BE2C (cell line): ENCODE measurements around the gene RIC1.
"Not testable (repeated sequence)": the region's sequence is repeated elsewhere in the genome, so short reads cannot be mapped to it uniquely, and the experiment has no call there.

Experiments used
- DNase-seq: peaks from one replicate; pipeline ENCODE4 v3.0.0-alpha.2; 2020
- H3K27me3 ChIP-seq: fragments of 250-450 bp; sonication (Bioruptor Pico); 2 replicates; pipeline ENCODE4 v1.5.1; 2020; ENCODE audit warnings: mild to moderate bottlenecking
- H3K36me3 ChIP-seq: fragments of 250-450 bp; sonication (Bioruptor Pico); 2 replicates; pipeline ENCODE4 v1.5.1; 2020; ENCODE audit warnings: mild to moderate bottlenecking
- H3K4me1 ChIP-seq: fragments of 250-450 bp; sonication (Bioruptor Pico); 2 replicates; pipeline ENCODE4 v1.5.1; 2020
- H3K4me3 ChIP-seq: 2 replicates; pipeline ENCODE4 v1.5.1; 2011; ENCODE audit warnings: low read depth, low read length
- H3K9me3 ChIP-seq: fragments of 250-450 bp; sonication (Bioruptor Pico); 2 replicates; pipeline ENCODE4 v1.5.1; 2020
- CTCF ChIP-seq: IDR thresholded peaks from 2 replicates; pipeline ENCODE4 v1.5.1; 2012; ENCODE audit warnings: mild to moderate bottlenecking, low read depth, low read length

The RIC1 gene

GRCh38 chr9:5767968-5768932 is 139.3 kb downstream of the RIC1 start:
- no peak for DNase-seq
- H3K4me1 ChIP-seq, result peaks cover 2% of the 10 kb centered on the region
- H3K27me3 ChIP-seq, result no peaks in the 10 kb centered on the region
- no peak overlapping the region for H3K4me3 ChIP-seq
- H3K36me3 ChIP-seq, result peaks cover 44% of the 10 kb centered on the region
- H3K9me3 ChIP-seq, result no peaks in the 10 kb centered on the region
- TF ChIP-seq CTCF, result no peak

DNA sequence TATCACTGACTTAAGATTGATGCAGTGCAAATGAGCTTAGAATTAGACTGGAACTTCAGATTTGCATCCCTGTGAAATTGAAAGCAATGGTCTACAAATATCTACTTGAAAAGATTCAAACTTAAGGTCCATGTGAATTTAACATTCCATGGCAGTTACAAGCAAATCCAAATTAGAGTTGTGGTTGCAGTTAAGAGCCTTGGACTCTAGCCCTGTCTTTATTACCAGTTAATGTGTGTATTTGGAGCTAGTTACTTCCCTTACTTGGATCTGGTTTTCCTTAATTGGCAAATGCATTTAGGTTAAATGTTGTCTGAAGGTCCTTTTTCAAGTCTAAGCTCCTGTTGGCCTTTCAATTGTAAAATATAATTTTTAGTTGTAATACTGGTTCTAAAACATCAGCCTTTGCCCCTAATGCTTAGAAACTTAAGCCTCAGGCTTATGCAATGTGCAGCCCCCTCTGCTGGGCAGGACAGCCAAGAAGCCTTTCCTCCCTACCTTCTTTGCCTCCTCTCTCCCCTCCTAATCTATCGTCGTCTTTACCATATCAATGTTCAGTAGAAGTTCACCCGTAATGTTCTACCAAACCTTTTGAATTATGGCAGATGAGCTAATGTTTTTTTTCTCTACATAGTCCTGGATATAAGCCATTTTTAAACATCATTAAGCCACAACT is 144.6 kb downstream of the RIC1 start:
- H3K4me3 ChIP-seq, result no peak overlapping the region
- H3K4me1 ChIP-seq, result peaks cover 9% of the 10 kb centered on the region
- TF ChIP-seq CTCF, result peak; percentile 56
- H3K9me3 ChIP-seq, result no peaks in the 10 kb centered on the region
- DNase-seq, result peak; percentile 37
- no peaks in the 10 kb centered on the region for H3K27me3 ChIP-seq
- H3K36me3 ChIP-seq, result peaks cover 39% of the 10 kb centered on the region

DNA sequence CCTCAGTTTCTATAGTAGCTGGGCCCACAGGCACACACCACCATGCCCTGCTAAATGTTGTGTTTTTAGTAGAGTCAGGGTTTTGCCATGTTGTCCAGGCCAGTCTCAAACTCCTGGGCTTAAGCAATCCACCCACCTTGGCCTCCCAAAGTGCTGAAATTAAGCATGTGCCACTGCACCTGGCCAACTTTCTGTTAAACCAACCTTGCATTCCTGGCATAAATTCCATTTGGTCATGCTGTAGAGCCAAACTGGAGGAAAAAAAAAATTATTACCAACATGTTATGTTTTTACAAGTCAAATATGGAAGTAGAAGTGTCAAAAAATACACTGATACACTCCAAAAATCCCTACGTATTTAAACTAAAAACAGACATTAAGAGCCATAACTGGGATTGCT is 149.9 kb downstream of the RIC1 start:
- peaks cover 39% of the 10 kb centered on the region for H3K36me3 ChIP-seq
- H3K27me3 ChIP-seq, result no peaks in the 10 kb centered on the region
- no peak for TF ChIP-seq CTCF
- H3K4me3 ChIP-seq, result no peak overlapping the region
- no peak for DNase-seq
- peaks cover 3% of the 10 kb centered on the region for H3K4me1 ChIP-seq
- H3K9me3 ChIP-seq, result no peaks in the 10 kb centered on the region

GRCh38 chr9:5779705-5780218 is 150.9 kb downstream of the RIC1 start:
- not testable (repeated sequence) for DNase-seq, H3K27me3 ChIP-seq, H3K9me3 ChIP-seq, H3K4me1 ChIP-seq, H3K4me3 ChIP-seq
- peaks cover 34% of the 10 kb centered on the region for H3K36me3 ChIP-seq

DNA sequence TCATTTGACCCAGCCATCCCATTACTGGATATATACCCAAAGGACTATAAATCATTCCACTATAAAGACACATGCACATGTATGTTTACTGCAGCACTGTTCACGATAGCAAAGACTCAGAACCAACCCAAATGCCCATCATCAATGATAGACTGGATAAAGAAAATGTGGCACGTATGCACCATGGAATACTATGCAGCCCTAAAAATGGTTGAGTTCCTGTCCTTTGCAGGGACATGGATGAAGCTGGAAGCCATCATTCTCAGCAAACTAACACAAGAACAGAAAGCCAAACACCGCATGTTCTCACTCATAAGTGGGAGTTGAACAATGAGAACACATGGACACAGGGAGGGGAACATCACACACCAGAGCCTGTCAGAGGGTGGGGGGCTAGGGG is 154.5 kb downstream of the RIC1 start:
- not testable (repeated sequence) for H3K27me3 ChIP-seq, H3K4me3 ChIP-seq, H3K4me1 ChIP-seq, H3K9me3 ChIP-seq, DNase-seq
- peaks cover 22% of the 10 kb centered on the region for H3K36me3 ChIP-seq

DNA sequence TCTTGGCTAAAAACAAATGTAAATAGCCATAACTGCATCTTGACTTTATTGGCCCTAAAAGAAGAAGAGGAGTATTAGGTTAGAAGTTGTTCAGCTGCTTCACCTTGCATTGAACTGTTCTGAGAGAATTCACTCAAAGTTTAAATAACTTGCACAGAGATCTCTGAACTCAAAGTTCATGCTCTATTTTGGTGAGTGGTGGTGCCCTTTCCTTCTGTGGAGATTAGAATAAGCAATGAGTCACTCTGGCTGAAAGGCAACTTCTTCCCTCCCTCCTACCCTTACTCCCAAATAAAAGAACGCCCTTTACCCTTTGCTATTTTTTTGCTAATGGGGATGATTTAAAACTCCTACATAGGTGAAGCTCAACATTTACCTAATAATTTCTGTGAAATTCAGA is 155.1 kb downstream of the RIC1 start:
- peaks cover 16% of the 10 kb centered on the region for H3K36me3 ChIP-seq
- TF ChIP-seq CTCF, result no peak
- no peaks in the 10 kb centered on the region for H3K9me3 ChIP-seq
- H3K27me3 ChIP-seq, result no peaks in the 10 kb centered on the region
- H3K4me1 ChIP-seq, result no peaks in the 10 kb centered on the region
- H3K4me3 ChIP-seq, result no peak overlapping the region
- no peak for DNase-seq
